Activated CD8-positive, alpha-beta memory T cell treated with anti-CD3 and anti-CD28 coated beads, Interleukin-2, amount 50 U/mL, for 1 hour (primary cell): ENCODE results near the gene SLC36A3.
"Not testable (repeated sequence)": the region's sequence is repeated elsewhere in the genome, so short reads cannot be mapped to it uniquely, and the experiment has no call there.

Experiments
- DNase-seq: peaks from one replicate; pipeline ENCODE4 v3.0.0-alpha.2; 2020; ENCODE audit errors: extremely low read depth

SLC36A3 gene

DNA sequence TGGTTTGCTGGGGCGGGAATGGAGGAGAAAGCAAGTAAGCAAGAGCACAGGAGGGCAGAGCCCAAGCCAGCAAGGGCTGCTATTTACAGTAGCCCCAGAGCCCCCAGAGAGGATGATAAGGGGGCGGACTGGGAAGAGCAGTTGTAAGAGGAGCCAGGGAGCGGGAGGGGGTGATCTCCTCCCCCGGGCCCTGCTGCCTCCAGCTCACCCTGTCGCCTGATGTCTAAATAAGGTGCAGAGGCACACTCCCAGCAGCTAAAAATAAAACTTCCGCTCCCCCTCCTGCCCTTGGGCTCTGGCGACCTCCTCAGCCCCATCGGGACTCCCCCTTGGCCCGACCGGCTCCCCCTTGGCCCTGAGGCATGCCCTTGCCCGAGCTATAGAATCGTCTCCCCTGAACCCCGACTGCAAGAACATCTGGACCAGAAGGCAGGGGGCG lies 65.2 kb downstream of the SLC36A3 start:
- no peak for DNase-seq

DNA sequence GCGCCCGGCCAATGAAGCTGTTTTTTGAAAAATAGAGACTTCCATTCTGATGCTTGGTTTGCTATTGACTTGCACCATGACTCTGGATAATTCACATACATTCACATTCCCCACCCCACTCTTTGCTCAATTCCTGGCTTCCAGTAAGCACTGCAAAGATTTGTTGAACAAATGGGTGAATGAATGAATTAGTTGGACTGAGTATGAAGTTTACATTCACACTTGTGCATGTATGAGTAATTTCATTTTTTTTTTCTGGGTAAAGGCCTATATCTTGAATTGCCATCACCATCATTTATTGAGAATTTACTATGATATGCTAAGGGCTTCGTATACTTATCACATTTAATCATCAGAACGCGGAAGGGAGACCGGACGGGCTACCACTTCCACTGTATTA lies 65.9 kb downstream of the SLC36A3 start:
- DNase-seq = no peak

DNA sequence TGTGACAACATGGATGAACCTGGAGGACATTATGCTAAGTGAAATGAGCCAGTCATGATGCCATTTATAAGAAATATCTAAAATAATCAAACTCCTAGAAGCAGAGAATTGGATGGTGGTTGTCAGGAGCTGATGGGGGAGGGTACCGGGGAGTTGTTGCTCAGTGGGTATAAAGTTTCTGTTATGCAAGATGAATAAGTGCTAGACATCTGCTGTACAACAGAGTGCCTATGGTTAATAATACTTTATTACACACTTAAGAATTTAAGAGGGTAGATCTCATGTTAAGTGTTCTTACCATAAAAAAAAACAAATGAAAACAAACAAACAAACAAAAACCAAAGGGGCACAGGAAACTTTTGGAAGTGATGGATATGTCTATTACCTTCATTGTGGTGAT lies 66.7 kb downstream of the SLC36A3 start:
- DNase-seq = no peak

DNA sequence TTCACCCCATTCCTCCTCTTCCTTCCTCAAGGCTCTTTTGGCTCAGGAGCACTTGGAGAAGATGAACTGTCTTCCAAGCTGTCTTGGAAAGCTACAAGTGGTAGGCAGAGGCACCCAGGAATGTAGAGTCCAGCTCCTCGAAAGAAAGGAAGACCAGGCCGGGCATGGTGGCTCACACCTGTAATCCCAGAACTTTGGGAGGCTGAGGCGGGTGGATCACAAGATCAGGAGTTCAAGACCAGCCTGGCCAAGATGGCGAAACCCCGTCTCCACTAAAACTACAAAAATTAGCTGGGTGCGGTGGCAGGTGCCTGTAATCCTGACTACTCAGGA lies 68.4 kb downstream of the SLC36A3 start:
- DNase-seq = not testable (repeated sequence)

DNA sequence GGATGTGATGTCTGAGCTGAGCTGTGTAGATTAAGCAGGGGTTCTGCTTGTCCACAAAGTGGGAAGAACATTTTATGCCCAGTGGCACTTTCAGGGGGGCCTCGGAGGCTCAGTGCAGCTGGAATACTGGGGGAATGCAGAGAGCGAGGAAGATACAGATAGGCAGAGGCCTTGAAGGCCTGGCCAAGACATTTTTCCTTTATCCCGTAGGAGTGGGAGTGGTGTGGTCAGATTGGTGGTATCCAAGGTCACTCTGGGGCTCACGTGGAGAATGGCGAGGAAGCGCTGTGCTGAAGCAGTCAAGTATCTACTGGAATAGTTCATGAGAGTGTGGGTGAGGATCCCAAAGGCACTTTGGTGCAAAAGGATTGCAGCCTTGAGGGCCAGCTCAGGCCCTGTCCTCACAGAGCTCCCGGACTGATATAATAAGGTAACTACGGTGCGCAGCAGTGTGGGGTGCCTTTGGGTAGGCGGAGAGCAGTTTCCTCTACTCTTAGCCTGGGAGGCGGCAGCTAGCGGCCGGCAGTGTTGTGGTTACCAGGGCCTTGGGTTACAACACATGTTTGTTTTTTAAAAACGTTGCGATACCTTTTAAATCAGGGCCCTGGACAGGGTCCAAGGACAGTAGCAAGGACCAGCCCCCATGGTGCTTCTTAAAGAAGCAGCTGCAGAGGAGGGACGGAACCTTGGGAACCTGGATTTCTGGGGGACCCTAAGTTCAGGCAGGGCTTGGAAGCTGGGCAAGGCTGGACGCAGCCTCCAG lies 68.9 kb downstream of the SLC36A3 start:
- no peak for DNase-seq

DNA sequence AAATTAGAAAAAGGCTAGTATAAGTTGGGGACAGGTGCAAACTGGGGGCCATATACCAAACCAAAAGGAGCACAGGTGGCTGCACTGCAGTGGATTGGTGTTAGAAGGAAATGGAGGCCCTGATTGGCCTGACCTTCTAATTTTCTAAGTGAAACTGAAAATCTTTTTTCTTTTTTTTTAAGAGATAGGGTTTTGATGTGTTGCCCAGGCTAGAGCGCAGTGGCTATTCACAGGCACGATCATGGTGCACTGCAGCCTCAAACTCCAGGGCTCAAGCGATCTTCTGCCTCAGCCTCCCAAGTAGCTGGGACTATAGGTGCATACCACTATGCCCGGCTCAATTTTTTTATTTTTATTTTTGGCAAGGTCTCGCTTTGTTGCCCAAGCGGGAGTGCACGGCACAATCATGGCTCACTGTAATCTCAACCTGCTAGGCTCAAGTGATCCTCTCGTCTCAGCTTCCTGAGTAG lies 69.9 kb downstream of the SLC36A3 start:
- DNase-seq = no peak

DNA sequence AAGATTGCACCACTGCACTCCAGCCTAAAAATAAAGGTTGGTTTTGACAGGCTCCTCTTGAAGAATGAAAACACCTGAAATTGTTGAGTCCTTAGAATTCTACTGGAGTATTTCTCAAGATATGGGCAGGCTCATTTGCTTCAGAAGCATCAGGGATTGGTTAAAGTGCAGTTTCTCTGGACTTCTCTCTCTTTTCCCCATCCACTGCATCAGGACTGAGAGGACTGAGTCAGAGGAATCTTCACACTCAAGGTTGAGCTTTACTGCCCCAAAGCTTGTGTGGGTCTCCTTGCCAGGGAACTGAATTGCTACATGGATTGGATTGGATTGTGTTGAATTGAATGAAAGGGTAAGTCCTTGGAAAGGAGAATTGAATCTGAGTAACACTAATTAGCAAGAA lies 72.2 kb downstream of the SLC36A3 start:
- DNase-seq = no peak

DNA sequence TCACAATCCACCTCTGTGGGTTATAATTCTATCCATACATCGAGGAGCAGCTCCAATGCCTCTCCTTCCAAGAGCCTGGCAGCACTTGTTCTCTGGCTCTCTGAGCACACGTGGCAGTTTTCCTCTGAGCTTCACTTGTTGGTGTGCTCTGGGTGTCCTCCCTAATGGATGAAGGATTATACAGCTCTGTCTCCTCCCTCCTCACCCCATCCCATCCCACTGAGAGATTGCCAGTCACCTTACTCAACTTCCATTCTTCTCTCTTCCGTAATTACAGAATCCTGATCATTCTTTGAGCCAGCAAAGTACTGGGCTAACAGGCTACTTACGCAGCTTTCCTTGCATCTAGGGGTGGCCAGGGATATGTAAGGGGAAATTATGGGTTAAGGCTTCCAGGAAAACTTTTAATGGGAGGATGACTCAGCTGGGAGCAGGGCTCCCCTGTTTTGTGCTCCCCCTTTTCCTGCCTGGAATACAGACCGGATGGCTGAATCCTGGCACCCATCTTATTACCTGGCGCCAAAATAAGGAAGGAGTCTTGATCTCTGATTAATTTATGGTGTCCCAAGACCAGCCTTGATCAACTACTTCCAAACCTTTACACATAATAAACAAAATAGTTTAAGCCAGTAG lies 73.4 kb downstream of the SLC36A3 start:
- no peak for DNase-seq

DNA sequence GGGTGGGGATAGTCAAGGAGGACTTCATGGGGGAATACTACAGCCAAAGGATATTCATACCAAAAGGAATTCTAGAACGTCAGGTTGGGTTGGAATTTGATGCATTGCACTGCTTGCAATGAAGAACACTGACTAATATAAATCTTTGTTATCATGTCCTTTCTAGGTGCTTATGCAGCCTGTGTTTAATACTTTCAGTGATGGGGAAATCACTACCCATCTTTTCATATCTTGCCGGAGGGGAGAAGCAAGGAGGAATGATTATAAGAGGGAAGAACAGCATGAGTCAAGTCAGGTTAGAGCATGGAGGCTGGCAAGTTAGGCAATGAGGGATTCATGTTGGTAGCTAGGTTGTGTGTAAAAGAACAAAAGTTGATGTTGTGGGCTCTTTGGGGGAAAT lies 74.6 kb downstream of the SLC36A3 start:
- DNase-seq = no peak

DNA sequence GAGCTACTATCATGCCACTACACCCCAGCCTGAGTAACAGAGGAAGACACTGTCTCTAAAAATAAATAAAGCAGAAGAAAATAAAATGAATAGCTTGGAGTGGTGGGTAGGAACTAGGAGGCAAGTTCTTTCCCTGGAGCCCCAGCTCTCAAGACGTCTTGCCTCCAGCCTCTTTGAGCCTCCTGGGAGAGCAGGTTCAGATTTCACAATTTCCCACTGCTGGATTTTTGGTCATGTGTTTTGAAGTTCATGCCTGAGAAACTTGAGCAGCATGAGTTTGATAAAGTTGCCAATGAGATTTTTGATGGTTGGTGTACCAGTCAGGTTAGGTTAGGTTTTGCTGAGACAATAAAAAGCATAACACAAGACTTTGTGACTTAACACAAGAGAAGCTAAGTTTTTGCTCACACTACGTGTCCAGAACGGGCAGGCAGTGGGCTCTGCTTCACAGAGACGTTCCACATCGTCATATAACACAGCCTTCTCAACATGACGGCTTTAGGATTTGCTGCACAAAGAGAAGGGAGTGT lies 75.6 kb downstream of the SLC36A3 start:
- DNase-seq = no peak
